GM12864 (cell line): Measurements from ENCODE around the gene CFAP206.

Experiments
- DNase-seq: peaks from one replicate; pipeline ENCODE4 v3.0.0-alpha.2; 2011; ENCODE audit warnings: low read depth
- H3K4me3 ChIP-seq: 2 replicates; pipeline ENCODE4 v1.5.1; 2011; ENCODE audit warnings: mild to moderate bottlenecking, low read depth, low read length, control low read depth
- CTCF ChIP-seq: IDR thresholded peaks from 2 replicates; pipeline ENCODE4 v1.5.1; 2011; ENCODE audit warnings: low read depth, mild to moderate bottlenecking, moderate library complexity, low read length, control low read depth, inconsistent platforms; ENCODE audit errors: missing control alignments

CFAP206 gene

GRCh38 chr6:87407901-87408720, at the start of gene CFAP206:
TSS of gene CFAP206 (plus strand) at chr6:87407972. CDS start at chr6:87409840, 1,868 bp downstream.
- peak within 1 kb of the TSS; percentile 90 for H3K4me3 ChIP-seq
- TF ChIP-seq CTCF, result peak; percentile 26
- DNase-seq, result peak; percentile 46

- no peak for TF ChIP-seq CTCF
- no peak for DNase-seq
- no peak overlapping the region for H3K4me3 ChIP-seq
These were observed 43.0 kb upstream of the CFAP206 start for GRCh38 chr6:87364602-87365252.

- no peak for DNase-seq
- TF ChIP-seq CTCF, result no peak
- H3K4me3 ChIP-seq, result no peak overlapping the region
These were observed 41.5 kb upstream of the CFAP206 start for GRCh38 chr6:87366072-87366827.

GRCh38 chr6:87366899-87367298, 40.9 kb upstream of the CFAP206 start:
- DNase-seq, result no peak
- H3K4me3 ChIP-seq, result no peak overlapping the region
- TF ChIP-seq CTCF, result no peak

GRCh38 chr6:87373377-87373776, 34.4 kb upstream of the CFAP206 start:
- H3K4me3 ChIP-seq, result no peak overlapping the region
- TF ChIP-seq CTCF, result no peak
- no peak for DNase-seq

- TF ChIP-seq CTCF, result no peak
- no peak for DNase-seq
- H3K4me3 ChIP-seq, result no peak overlapping the region
These were observed 32.5 kb upstream of the CFAP206 start for GRCh38 chr6:87375315-87375714.
